Globus pallidus (tissue), 1 donor: ENCODE data around the gene PLD1.
"Not testable (repeated sequence)": the region's sequence is repeated elsewhere in the genome, so short reads cannot be mapped to it uniquely, and the experiment has no call there.

Experiments used
- DNase-seq: peaks from one replicate; pipeline ENCODE4 v3.0.0-alpha.2; 2015; ENCODE audit warnings: low spot score

The PLD1 gene

GRCh38 chr3:171772427-171773056 lies 37.7 kb downstream of the PLD1 start:
- DNase-seq = peak; percentile 80

- DNase-seq = peak; percentile 64
Observed at GRCh38 chr3:171770689-171771620, 39.3 kb downstream of the PLD1 start.

DNA sequence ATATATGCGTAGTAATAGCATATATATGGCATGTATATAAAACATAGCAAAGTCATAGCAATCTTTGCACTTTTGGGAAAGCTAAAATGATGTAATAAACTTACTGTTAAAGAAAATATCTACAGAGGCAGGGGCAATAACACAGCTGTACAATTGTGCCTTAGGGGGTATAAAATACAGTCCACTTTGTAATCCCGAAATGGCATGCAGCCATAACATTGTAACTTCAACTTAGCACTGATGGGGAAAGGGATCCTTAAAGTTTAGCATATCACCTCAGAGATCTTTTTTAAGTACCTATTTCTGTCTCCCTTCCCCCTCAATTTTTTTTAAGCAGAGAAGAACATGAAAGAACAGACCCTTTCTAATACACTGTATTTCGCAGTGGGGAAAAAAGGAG lies 40.8 kb downstream of the PLD1 start:
- DNase-seq = no peak

DNA sequence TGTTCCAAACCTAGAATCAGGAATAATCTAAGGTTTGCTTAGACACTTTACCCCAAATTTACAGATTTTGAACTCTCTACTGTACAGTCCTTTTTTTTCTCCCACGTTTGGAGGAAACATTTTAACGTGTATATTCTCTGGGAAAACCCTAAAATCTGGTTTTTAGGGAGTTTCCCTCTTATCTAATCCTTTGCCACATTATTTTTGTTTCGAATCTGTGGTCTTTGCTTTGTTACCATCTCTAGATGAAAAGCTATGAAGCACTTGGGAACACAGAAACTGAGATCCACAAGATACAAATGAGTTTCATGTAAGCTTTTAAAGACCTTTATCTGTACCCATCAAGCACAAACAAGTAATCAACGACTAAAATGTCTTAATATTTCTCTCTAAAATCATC lies 41.3 kb downstream of the PLD1 start:
- DNase-seq = no peak

DNA sequence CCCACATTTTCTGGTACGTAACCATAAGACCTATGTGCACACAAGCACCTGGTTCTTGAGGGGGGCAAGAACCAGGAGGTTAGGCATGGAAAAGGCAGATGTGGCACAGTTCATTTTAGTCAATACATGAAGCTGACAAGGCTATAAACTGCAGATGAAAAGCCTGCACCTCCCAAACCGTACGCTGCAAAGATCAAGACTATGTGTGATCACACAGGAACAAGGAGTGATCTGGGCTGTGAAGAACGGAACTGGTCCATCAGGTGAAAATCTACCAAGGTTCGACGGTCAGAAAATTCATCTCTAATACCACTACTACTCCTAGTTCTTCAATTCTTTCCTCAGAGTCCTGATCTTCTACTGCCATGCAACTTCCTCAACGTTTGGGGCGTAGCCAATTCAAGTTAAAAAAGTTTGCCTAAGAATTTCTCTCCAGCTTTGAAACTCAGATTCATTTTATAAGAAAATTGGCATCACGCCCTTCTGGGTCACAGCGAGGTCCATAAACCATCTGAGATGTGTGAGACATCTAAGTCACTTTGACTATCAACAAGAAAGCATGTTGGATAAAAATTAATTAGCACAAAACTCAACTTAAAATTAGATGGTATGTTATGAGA lies 41.9 kb downstream of the PLD1 start:
- no peak for DNase-seq

DNA sequence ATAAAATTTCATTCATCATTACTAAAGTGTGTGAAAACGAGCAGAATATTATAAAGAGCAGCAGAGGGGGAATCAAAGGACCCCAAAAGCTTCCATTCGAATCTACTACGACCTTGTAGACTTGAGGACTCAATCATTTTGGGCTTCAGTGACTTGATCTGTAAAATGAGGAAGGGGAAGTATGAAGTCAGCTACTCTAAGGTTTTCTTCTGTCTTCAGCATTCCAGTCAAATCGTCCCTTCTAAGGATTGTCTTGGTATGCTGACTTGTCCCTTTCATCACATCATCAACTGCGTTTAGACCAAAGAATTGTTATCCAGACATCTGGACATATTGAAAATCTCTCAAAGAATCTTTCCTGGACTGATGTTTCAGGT lies 44.8 kb downstream of the PLD1 start:
- DNase-seq = no peak

- DNase-seq = no peak
Observed at GRCh38 chr3:171763392-171763791, 46.9 kb downstream of the PLD1 start.

DNA sequence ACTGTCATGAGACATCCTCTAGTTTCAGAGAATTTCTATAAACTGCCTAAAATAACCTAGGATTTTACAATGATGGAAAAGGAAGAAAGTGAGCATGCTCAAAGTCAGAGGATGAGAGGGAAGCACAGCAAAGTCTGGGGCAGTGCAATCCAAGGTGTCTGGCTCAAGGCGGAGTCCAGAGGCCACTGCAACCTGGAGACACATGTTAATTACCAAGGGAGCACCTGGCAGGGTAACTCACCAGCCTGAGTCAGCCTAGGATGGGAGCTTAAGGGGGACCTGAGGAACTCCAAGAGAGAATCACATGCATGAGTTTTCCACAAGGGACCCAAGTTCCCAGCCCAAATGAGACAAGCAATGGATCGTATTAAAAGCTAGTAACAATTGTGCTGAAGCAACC lies 49.8 kb downstream of the PLD1 start:
- DNase-seq = no peak

GRCh38 chr3:171758109-171758508 lies 52.2 kb downstream of the PLD1 start:
- DNase-seq = no peak

DNA sequence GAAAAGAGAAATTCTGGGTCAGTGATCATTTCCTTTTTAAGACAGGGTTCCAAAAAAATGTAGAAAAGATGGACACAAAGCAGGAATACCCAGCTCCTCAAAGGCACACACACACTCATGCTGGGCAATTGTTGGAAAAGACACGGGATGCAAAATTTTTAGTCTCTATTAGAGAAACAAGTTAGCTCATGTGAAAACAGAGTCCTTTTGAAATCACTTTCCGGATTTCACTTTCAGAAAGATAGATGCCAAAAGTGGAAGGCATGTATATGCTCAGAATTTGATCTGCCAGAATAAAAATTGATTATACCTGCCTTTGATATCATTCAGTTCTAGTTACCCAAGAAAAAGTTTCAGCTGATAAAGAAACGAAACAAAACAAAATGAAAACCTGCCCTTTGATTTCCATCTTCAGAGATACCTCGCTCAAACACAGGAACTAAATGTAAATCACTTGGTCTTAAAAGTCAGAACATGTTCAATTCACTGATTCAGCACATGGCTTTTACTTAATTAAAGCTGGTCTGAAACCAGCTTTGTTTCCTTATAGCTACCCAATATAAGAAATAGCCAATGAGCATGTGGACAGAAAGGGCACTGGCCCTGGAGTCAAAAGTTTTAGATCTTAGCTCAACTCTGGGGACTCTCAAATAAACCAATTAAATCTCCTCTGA lies 52.8 kb downstream of the PLD1 start:
- DNase-seq = no peak

- DNase-seq = no peak
Observed at GRCh38 chr3:171755656-171756055, 54.6 kb downstream of the PLD1 start.

DNA sequence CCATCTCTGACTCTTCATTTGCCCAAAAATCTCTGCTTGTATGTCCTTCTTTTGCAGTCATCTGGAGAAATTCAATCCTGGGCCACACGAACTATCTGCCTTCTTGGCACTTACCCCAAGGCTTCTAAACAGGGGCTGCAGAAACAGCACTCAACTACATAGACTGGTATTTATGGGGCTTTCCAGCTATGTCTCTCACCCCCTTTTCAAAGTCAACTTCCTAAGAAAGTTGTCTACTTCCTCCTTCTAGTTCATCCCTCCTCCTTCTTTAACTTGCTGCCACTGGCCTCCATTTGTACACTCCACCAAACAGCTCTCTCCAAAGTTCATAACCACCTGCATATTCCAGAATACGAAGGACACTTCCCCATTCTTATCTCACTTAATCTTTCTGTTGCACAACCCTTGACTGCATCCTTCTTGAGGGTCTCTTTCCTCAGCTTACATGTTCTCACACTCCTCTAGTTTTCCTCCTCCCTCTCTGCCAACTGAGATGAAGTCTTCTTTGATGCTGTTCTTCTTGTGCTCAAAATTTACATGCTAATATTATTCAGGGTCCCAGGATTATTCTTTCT lies 55.2 kb downstream of the PLD1 start:
- DNase-seq = no peak

DNA sequence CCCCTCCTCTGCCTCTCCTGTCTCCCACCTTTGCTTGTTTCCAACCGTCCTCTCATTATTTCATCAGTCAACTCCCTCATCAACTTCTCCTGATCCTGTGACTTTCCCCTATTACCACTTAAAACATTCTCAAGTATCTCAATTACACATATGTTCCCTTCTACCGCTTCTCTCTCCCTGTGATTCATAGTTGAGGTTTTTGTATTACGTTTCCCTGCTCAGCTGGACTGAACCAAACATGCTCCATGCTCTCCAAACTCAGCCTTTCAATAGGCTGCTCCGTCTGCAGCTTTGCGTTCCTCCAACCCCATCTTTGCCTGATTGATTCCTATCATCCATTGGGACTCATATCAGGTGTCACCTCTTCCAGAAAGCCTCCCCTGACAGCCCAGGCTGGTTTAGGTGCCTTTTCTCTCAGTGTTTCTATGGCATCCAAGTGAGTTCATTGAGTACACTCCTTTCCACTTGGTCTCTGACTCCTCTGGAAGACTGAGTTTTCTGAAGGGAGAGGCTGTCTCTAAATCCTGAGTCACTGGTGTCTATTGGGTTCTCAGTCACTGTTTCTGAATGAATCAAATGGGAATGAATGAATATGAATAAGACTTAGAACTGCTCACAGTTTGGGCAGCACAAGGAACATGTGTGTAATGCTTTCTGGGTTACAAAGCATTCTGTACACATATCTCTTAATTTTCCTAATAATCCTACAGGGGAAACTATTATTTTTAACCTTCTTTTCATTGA lies 56.4 kb downstream of the PLD1 start:
- no peak for DNase-seq

GRCh38 chr3:171753025-171753472 lies 57.2 kb downstream of the PLD1 start:
- no peak for DNase-seq

GRCh38 chr3:171752329-171752728 lies 58.0 kb downstream of the PLD1 start:
- no peak for DNase-seq

- DNase-seq = no peak
Observed at GRCh38 chr3:171749124-171749523, 61.2 kb downstream of the PLD1 start.

DNA sequence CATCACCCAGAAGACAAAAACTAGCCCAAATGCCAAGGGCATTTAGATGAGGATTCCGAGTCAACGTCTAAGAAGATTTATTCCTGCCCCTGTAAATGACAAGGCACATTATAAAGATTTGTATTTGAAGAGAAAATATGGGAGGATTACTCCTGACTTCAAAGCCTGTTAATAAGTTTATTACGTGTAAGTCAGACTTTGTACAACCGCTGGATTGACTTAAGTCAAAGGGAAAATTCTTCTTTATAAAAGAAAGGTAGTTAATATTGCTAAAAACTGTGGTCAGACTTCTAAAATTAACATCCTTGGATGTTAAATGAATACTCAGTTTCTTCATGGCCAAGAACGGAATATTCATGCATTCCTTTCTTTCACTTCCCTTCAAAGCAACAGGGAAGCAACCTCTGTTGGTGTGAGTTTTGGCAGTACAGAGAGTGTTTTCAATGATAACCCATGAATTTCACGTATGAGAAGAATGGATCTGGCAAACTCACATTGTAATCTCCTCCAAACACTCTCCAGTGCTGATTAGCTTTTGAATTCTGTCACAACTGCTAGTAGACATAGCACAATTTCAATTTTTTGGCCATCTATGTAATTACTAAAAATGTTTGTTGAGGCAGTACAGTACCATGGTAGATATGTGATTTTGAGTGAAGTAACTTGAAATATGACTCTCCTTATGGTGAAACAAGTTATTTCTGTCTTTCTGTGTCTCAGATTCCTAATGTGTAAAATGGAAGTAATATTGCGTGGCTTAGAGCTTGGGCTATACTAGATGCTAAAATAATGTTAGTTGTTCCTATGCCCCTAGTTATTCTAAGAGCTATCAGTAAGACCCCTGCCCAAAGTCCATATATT lies 62.0 kb downstream of the PLD1 start:
- DNase-seq = no peak

DNA sequence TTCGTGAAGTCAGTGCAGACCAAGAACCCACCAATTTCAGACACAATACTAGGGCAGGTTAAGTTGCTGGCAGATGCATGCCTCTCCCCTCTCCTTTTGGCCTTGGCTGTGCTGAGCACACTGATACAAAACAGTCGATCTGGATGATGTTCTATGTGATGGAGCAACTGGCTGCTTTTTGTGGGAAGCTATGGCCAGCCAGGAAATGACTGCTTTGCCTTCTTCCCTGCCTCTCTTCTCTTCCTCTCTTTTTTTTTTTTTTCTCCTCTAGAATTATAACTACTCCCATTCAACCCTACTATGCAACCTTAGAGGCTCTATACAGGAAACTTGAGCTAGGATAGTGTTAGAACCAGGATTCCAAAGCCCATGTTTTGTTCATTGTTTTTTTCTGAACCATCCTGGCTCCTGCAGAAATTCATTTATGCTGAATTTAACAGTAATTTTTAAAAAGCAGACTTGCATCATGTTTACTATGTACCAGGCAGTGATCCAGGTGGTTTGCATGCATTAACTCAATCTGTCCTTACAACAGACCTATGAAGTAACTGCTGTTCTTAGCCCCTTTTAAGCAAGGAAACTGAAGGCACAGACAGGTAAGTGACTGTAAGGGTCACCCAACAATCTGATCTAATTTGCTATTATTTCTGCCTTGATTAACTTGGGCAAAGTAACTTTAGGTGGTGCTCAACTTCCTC lies 62.9 kb downstream of the PLD1 start:
- DNase-seq = no peak

DNA sequence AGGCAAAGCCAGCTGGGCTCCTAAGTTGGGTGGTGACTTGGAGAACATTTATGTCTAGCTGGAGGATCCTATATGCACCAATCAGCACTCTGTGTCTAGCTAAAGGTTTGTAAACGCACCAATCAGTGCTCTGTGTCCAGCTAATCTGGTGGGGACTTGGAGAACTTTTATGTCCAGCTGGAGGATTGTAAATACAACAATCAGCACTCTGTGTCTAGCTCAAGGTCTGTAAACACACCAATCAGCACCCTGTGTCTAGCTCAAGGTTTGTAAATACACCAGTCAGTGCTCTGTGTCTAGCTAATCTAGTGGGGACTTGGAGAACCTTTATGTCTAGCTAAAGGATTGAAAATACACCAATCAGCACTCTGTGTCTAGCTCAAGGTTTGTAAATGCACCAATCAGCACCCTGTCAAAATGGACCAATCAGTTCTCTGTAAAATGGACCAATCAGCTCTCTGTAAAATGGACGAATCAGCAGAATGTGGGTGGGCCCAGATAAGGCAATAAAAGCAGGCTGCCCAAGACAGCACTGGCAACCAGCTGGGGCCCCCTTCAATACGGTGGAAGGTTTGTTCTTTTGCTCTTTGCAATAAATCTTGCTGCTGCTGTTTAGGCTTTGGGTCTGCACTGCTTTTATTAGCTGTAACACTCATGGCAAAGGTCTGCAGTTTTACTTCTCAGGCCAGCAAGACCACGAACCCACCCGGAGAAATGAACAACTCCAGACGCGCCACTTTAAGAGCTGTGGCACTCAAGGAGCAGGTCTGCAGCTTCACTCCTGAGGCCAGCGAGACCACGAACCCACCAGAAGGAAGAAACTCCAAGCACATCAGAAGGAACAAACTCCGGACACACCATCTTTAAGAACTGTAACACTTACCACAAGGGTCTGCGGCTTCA lies 63.7 kb downstream of the PLD1 start:
- DNase-seq = not testable (repeated sequence)
